Activated naive CD4-positive, alpha-beta T cell treated with anti-CD3 and anti-CD28 coated beads, Interleukin-2, amount 10 ng/mL, durations not matched to agents 7 days and 5 days (primary cell): ENCODE results near the gene CADM1.

ENCODE experiments used
- CTCF ChIA-PET: fragments of 350-600 bp; sonication (Branson Sonifier 250); formaldehyde crosslinking; loops from one replicate; lab custom pipeline; 2021; ENCODE audit warnings: antibody characterized with exemption; lab: Charles Lee
- DNase-seq: peaks from one replicate; pipeline ENCODE4 v3.0.0-alpha.2; 2020
- H3K27ac Mint-ChIP-seq: one replicate; pipeline ENCODE4 v1.8.0; 2021; ENCODE audit warnings: mild to moderate bottlenecking, moderate library complexity, mixed read lengths
- H3K27me3 Mint-ChIP-seq: one replicate; pipeline ENCODE4 v1.8.0; 2021; ENCODE audit warnings: mild to moderate bottlenecking, mixed read lengths
- H3K36me3 Mint-ChIP-seq: one replicate; pipeline ENCODE4 v1.8.0; 2021; ENCODE audit warnings: mixed read lengths
- H3K4me1 Mint-ChIP-seq: one replicate; pipeline ENCODE4 v1.8.0; 2021; ENCODE audit warnings: mixed read lengths
- H3K4me3 Mint-ChIP-seq: one replicate; pipeline ENCODE4 v1.8.0; 2021; ENCODE audit warnings: mild to moderate bottlenecking, moderate library complexity, mixed read lengths
- H3K9me3 Mint-ChIP-seq: one replicate; pipeline ENCODE4 v1.8.0; 2021; ENCODE audit warnings: mixed read lengths

CADM1 gene

GRCh38 chr11:115291325-115291724, 212.9 kb downstream of the CADM1 start:
- no peaks in the 10 kb centered on the region for H3K4me1 Mint-ChIP-seq
- CTCF ChIA-PET: no interaction called here
- no peak overlapping the region for H3K4me3 Mint-ChIP-seq
- no peak overlapping the region for H3K27ac Mint-ChIP-seq
- DNase-seq: no peak
- no peaks in the 10 kb centered on the region for H3K27me3 Mint-ChIP-seq
- no peaks in the 10 kb centered on the region for H3K36me3 Mint-ChIP-seq
- H3K9me3 Mint-ChIP-seq: no peaks in the 10 kb centered on the region

- CTCF ChIA-PET: no interaction called here
- no peaks in the 10 kb centered on the region for H3K36me3 Mint-ChIP-seq
- H3K9me3 Mint-ChIP-seq: no peaks in the 10 kb centered on the region
- H3K4me3 Mint-ChIP-seq: no peak overlapping the region
- H3K27ac Mint-ChIP-seq: no peak overlapping the region
- DNase-seq: no peak
- no peaks in the 10 kb centered on the region for H3K4me1 Mint-ChIP-seq
- no peaks in the 10 kb centered on the region for H3K27me3 Mint-ChIP-seq
Observed at GRCh38 chr11:115290893-115291292, 213.3 kb downstream of the CADM1 start.

- Mint-ChIP-seq H3K4me1 (no peaks in the 10 kb centered on the region), H3K4me3 (no peak overlapping the region), H3K27me3 (no peaks in the 10 kb centered on the region), H3K36me3 (no peaks in the 10 kb centered on the region), H3K27ac (no peak overlapping the region), H3K9me3 (no peaks in the 10 kb centered on the region)
- CTCF ChIA-PET: no interaction called here
- DNase-seq: no peak
Observed at GRCh38 chr11:115290479-115290878, 213.7 kb downstream of the CADM1 start.

- CTCF ChIA-PET: no interaction called here
- no peak overlapping the region for H3K4me3 Mint-ChIP-seq
Observed at GRCh38 chr11:115287266-115287665, 216.9 kb downstream of the CADM1 start.

GRCh38 chr11:115286614-115287013, 217.6 kb downstream of the CADM1 start:
- Mint-ChIP-seq H3K27ac (no peak overlapping the region), H3K36me3 (no peaks in the 10 kb centered on the region), H3K27me3 (no peaks in the 10 kb centered on the region), H3K9me3 (no peaks in the 10 kb centered on the region), H3K4me1 (no peaks in the 10 kb centered on the region), H3K4me3 (no peak overlapping the region)
- CTCF ChIA-PET: no interaction called here
- DNase-seq: no peak

More at GRCh38 chr11:115287266-115287665, 216.9 kb downstream of the CADM1 start:
- no peaks in the 10 kb centered on the region for H3K27me3 Mint-ChIP-seq
- no peaks in the 10 kb centered on the region for H3K9me3 Mint-ChIP-seq
- H3K27ac Mint-ChIP-seq: no peak overlapping the region
- DNase-seq: no peak
- H3K4me1 Mint-ChIP-seq: no peaks in the 10 kb centered on the region
- no peaks in the 10 kb centered on the region for H3K36me3 Mint-ChIP-seq

- H3K27ac Mint-ChIP-seq: no peak overlapping the region
- no peak for DNase-seq
- no peaks in the 10 kb centered on the region for H3K4me1 Mint-ChIP-seq
- no peaks in the 10 kb centered on the region for H3K27me3 Mint-ChIP-seq
- H3K4me3 Mint-ChIP-seq: no peak overlapping the region
- no peaks in the 10 kb centered on the region for H3K9me3 Mint-ChIP-seq
- CTCF ChIA-PET: no interaction called here
- no peaks in the 10 kb centered on the region for H3K36me3 Mint-ChIP-seq
Observed at GRCh38 chr11:115284773-115285172, 219.4 kb downstream of the CADM1 start.

GRCh38 chr11:115282923-115283322, 221.3 kb downstream of the CADM1 start:
- DNase-seq: no peak
- no peaks in the 10 kb centered on the region for H3K9me3 Mint-ChIP-seq
- no peak overlapping the region for H3K4me3 Mint-ChIP-seq
- H3K4me1 Mint-ChIP-seq: no peaks in the 10 kb centered on the region
- no peak overlapping the region for H3K27ac Mint-ChIP-seq
- H3K36me3 Mint-ChIP-seq: no peaks in the 10 kb centered on the region
- CTCF ChIA-PET: no interaction called here
- no peaks in the 10 kb centered on the region for H3K27me3 Mint-ChIP-seq

GRCh38 chr11:115280775-115281174, 223.4 kb downstream of the CADM1 start:
- H3K4me3 Mint-ChIP-seq: no peak overlapping the region
- H3K36me3 Mint-ChIP-seq: no peaks in the 10 kb centered on the region
- DNase-seq: no peak
- H3K4me1 Mint-ChIP-seq: no peaks in the 10 kb centered on the region
- no peaks in the 10 kb centered on the region for H3K27me3 Mint-ChIP-seq
- H3K9me3 Mint-ChIP-seq: no peaks in the 10 kb centered on the region
- H3K27ac Mint-ChIP-seq: no peak overlapping the region
- CTCF ChIA-PET: no interaction called here

GRCh38 chr11:115279813-115280761, 224.1 kb downstream of the CADM1 start:
- H3K36me3 Mint-ChIP-seq: no peaks in the 10 kb centered on the region
- no peak for DNase-seq
- H3K9me3 Mint-ChIP-seq: no peaks in the 10 kb centered on the region
- H3K27me3 Mint-ChIP-seq: no peaks in the 10 kb centered on the region
- no peaks in the 10 kb centered on the region for H3K4me1 Mint-ChIP-seq
- CTCF ChIA-PET: no interaction called here
- H3K27ac Mint-ChIP-seq: no peak overlapping the region
- H3K4me3 Mint-ChIP-seq: no peak overlapping the region

GRCh38 chr11:115276799-115277198, 227.4 kb downstream of the CADM1 start:
- CTCF ChIA-PET: no interaction called here
- no peaks in the 10 kb centered on the region for H3K9me3 Mint-ChIP-seq
- no peaks in the 10 kb centered on the region for H3K36me3 Mint-ChIP-seq
- H3K4me3 Mint-ChIP-seq: no peak overlapping the region
- H3K27ac Mint-ChIP-seq: no peak overlapping the region
- DNase-seq: no peak
- H3K4me1 Mint-ChIP-seq: no peaks in the 10 kb centered on the region
- H3K27me3 Mint-ChIP-seq: no peaks in the 10 kb centered on the region

GRCh38 chr11:115276191-115276590, 228.0 kb downstream of the CADM1 start:
- Mint-ChIP-seq H3K27me3 (no peaks in the 10 kb centered on the region), H3K4me1 (no peaks in the 10 kb centered on the region), H3K36me3 (no peaks in the 10 kb centered on the region), H3K9me3 (no peaks in the 10 kb centered on the region), H3K4me3 (no peak overlapping the region), H3K27ac (no peak overlapping the region)
- CTCF ChIA-PET: no interaction called here
- no peak for DNase-seq

- DNase-seq: no peak
- Mint-ChIP-seq H3K4me1 (no peaks in the 10 kb centered on the region), H3K27me3 (no peaks in the 10 kb centered on the region), H3K27ac (no peak overlapping the region), H3K9me3 (no peaks in the 10 kb centered on the region), H3K4me3 (no peak overlapping the region), H3K36me3 (no peaks in the 10 kb centered on the region)
- CTCF ChIA-PET: no interaction called here
Observed at GRCh38 chr11:115275045-115275444, 229.2 kb downstream of the CADM1 start.

- Mint-ChIP-seq H3K27me3 (no peaks in the 10 kb centered on the region), H3K9me3 (no peaks in the 10 kb centered on the region), H3K4me1 (no peaks in the 10 kb centered on the region), H3K36me3 (no peaks in the 10 kb centered on the region), H3K27ac (no peak overlapping the region), H3K4me3 (no peak overlapping the region)
- CTCF ChIA-PET: no interaction called here
- DNase-seq: no peak
Observed at GRCh38 chr11:115272925-115273324, 231.3 kb downstream of the CADM1 start.

- H3K9me3 Mint-ChIP-seq: no peaks in the 10 kb centered on the region
- no peaks in the 10 kb centered on the region for H3K36me3 Mint-ChIP-seq
- H3K27ac Mint-ChIP-seq: no peak overlapping the region
- H3K4me1 Mint-ChIP-seq: no peaks in the 10 kb centered on the region
- H3K27me3 Mint-ChIP-seq: no peaks in the 10 kb centered on the region
- CTCF ChIA-PET: no interaction called here
- H3K4me3 Mint-ChIP-seq: no peak overlapping the region
- no peak for DNase-seq
Observed at GRCh38 chr11:115271643-115272042, 232.6 kb downstream of the CADM1 start.

GRCh38 chr11:115269191-115269950, 234.8 kb downstream of the CADM1 start:
- H3K4me1 Mint-ChIP-seq: no peaks in the 10 kb centered on the region
- H3K27ac Mint-ChIP-seq: no peak overlapping the region
- CTCF ChIA-PET: no interaction called here
- DNase-seq: no peak
- H3K27me3 Mint-ChIP-seq: no peaks in the 10 kb centered on the region
- H3K4me3 Mint-ChIP-seq: no peak overlapping the region
- no peaks in the 10 kb centered on the region for H3K9me3 Mint-ChIP-seq
- no peaks in the 10 kb centered on the region for H3K36me3 Mint-ChIP-seq
